Measurements from ENCODE around the gene BRI3.

BRI3 gene

DNA sequence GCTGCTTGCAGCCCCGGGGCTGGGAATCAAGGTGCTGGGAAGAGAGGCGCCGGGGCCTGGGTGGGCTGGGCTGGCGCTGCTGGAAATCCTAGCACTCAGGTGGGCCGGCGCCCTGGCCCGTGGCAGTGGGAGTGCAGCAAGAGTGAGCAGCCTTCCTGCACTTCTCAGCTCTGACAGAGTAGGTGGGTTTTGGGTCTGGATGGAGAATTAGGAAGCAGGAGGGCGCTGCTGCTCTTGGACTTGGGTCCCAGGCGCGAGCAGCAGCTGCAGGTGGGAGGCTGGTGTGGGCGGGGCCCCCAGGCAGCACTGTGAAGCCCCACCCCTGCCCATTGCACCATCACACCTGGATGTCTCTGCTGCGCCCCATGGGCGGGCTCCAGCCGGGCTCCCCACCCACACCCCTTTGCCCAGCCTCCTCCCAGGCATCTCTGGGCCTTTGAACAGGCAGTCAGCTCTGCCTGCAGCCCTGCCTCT is 6.0 kb downstream of the BRI3 start:
- Histone ChIP-seq H3K79me2 (ENCODE audit: control insufficient read depth, low read length) (no peaks in the 10 kb centered on the region), H4K20me1 (ENCODE audit: control insufficient read depth, insufficient read depth, low read depth, low read length) (peaks cover 15% of the 10 kb centered on the region; the same call in 1 of the 2 replicates), H3K4me2 (ENCODE audit: low read length) (no peak overlapping the region), H3K9me2 (replicated peaks; ENCODE audit: control insufficient read depth, low read length) (no peaks in the 10 kb centered on the region), H3K27ac (ENCODE audit: low read depth, low read length) (no peak overlapping the region), H3K9me3 (ENCODE audit: control insufficient read depth, insufficient read depth, low read length) (no peaks in the 10 kb centered on the region), H3K4me3 (ENCODE audit: low read length) (no peak overlapping the region), H3F3A (ENCODE audit: control insufficient read depth, insufficient read depth) (no peaks in the 10 kb centered on the region; the same call in 1 of the 2 replicates), H3K27me3 (ENCODE audit: control insufficient read depth, low read length) (peaks cover 2% of the 10 kb centered on the region), H3K4me1 (ENCODE audit: control insufficient read depth, low read length) (peaks cover 5% of the 10 kb centered on the region), H3K36me3 (ENCODE audit: control insufficient read depth, low read length) (peaks cover 2% of the 10 kb centered on the region; the same call in 1 of the 2 replicates)
- no peak for TF ChIP-seq EZH2phosphoT487 (IDR thresholded peaks at IDR 0.05; ENCODE audit: borderline replicate concordance, low read length)
- TF ChIP-seq, protein P1, sequence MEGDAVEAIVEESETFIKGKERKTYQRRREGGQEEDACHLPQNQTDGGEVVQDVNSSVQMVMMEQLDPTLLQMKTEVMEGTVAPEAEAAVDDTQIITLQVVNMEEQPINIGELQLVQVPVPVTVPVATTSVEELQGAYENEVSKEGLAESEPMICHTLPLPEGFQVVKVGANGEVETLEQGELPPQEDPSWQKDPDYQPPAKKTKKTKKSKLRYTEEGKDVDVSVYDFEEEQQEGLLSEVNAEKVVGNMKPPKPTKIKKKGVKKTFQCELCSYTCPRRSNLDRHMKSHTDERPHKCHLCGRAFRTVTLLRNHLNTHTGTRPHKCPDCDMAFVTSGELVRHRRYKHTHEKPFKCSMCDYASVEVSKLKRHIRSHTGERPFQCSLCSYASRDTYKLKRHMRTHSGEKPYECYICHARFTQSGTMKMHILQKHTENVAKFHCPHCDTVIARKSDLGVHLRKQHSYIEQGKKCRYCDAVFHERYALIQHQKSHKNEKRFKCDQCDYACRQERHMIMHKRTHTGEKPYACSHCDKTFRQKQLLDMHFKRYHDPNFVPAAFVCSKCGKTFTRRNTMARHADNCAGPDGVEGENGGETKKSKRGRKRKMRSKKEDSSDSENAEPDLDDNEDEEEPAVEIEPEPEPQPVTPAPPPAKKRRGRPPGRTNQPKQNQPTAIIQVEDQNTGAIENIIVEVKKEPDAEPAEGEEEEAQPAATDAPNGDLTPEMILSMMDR (IDR thresholded peaks at IDR 0.05; ENCODE audit: low read depth, low read length, poor library complexity, severe bottlenecking), result no peak

DNA sequence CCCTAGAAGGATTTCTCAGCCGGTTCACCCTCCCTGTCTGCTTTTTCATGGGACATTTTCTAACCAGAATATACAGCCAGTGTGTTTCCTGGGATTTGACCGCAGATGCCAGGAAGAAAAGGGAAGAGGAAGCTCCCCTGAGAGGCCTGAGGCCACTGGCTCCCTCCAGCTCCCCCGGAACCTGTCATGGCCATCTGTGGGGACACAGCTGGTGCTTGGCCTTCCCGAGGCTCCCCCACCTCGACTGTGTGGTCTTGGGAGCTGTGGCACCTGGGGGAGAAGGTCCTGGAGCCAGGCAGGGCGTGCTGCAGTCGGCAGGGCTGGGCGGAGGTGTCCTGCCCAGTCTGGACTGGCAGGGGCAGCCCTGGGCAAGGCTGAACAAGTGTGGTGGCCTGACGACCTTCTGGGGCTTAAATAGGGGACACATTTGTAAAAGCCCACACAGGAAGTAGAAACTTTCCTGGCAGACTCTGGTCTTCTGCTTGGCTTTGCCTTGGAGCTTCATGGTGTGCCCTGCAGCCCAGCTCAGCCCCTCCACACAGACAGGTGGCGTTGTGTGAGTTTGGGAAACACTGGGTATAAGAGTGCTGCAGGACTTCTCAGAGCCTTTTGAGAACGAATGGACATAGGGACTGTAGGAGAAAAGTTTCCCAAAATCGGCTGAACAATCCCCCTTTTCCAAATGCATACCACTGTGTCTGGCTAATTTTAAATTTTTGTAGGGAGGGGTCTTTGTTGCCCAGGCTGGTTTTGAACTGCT is 6.8 kb downstream of the BRI3 start:
- Histone ChIP-seq H3F3A (ENCODE audit: control insufficient read depth, insufficient read depth) (no peaks in the 10 kb centered on the region; the same call in 1 of the 2 replicates), H3K4me1 (ENCODE audit: control insufficient read depth, low read length) (no peaks in the 10 kb centered on the region; the same call in 1 of the 2 replicates), H3K9me2 (replicated peaks; ENCODE audit: control insufficient read depth, low read length) (no peaks in the 10 kb centered on the region), H3K4me2 (ENCODE audit: low read length) (no peak overlapping the region), H3K27me3 (ENCODE audit: control insufficient read depth, low read length) (no peaks in the 10 kb centered on the region), H3K27ac (ENCODE audit: low read depth, low read length) (no peak overlapping the region), H3K9me3 (ENCODE audit: control insufficient read depth, insufficient read depth, low read length) (no peaks in the 10 kb centered on the region), H4K20me1 (ENCODE audit: control insufficient read depth, insufficient read depth, low read depth, low read length) (peaks cover 14% of the 10 kb centered on the region; the same call in 1 of the 2 replicates), H3K36me3 (ENCODE audit: control insufficient read depth, low read length) (peaks cover 3% of the 10 kb centered on the region; the same call in 1 of the 2 replicates), H3K79me2 (ENCODE audit: control insufficient read depth, low read length) (no peaks in the 10 kb centered on the region), H3K4me3 (ENCODE audit: low read length) (no peak overlapping the region)
- TF ChIP-seq, protein P1 (IDR thresholded peaks at IDR 0.05; ENCODE audit: low read depth, low read length, poor library complexity, severe bottlenecking), result no peak
- TF ChIP-seq EZH2phosphoT487 (IDR thresholded peaks at IDR 0.05; ENCODE audit: borderline replicate concordance, low read length), result no peak

DNA sequence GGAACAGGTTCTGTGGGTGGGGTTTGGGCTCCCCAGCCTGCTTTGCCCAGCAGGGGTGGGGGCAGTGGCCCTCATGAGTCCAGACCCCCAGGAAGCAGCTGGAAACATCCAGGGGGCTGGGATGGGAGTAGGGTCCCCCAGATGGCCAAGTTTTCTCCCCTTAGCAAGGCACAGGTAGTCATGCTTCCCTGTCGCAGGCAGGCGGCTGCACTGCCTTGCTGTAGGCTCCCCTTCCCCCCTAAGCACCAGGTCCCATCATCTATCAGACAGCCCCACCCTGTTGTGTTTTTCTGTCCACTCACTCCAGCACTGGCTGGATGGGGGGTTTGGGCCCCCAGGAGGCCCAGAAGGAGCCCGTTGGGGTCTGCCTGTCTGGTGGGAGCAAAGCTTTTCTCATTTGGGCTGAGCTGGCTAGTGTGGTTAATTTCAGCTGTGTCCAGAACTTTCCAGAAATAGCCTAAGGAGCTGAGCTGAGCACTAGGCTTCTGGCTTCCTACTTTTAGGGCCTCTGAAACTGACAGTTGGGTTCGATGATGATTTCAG is 7.9 kb downstream of the BRI3 start:
- Histone ChIP-seq H3K4me2 (ENCODE audit: low read length) (no peak overlapping the region), H3K9me3 (ENCODE audit: control insufficient read depth, insufficient read depth, low read length) (no peaks in the 10 kb centered on the region), H3K36me3 (ENCODE audit: control insufficient read depth, low read length) (0 out of 2 replicates have a peak, but pooled peaks cover 3% of the 10 kb centered on the region), H3K79me2 (ENCODE audit: control insufficient read depth, low read length) (no peaks in the 10 kb centered on the region), H3F3A (ENCODE audit: control insufficient read depth, insufficient read depth) (no peaks in the 10 kb centered on the region; the same call in 1 of the 2 replicates), H3K4me1 (ENCODE audit: control insufficient read depth, low read length) (peaks cover 4% of the 10 kb centered on the region), H3K27ac (ENCODE audit: low read depth, low read length) (no peak overlapping the region), H3K27me3 (ENCODE audit: control insufficient read depth, low read length) (no peaks in the 10 kb centered on the region), H3K9me2 (replicated peaks; ENCODE audit: control insufficient read depth, low read length) (no peaks in the 10 kb centered on the region), H3K4me3 (ENCODE audit: low read length) (no peak overlapping the region), H4K20me1 (ENCODE audit: control insufficient read depth, insufficient read depth, low read depth, low read length) (peaks cover 11% of the 10 kb centered on the region; the same call in 1 of the 2 replicates)
- no peak for TF ChIP-seq EZH2phosphoT487 (IDR thresholded peaks at IDR 0.05; ENCODE audit: borderline replicate concordance, low read length)

DNA sequence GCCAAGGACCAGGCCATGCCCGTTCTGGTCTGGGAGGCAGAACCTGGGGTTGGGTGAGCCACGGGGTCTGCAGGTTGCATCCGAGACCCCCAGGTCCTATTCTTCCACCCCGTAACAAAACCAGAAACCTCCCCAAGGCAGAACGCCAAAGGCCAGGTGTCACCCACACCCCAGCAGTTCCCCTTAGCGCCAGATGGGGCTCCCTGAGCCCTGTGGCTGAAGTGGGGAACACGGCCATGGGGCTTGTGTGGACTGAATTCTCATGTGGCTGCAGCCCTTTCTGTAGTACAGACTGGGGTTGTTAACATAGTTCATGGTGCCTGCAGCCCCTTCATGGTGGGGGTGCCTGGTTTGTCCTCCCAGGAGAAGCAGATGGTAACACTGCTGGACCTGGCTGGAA is 10.2 kb downstream of the BRI3 start:
- TF ChIP-seq, protein P1 (IDR thresholded peaks at IDR 0.05; ENCODE audit: low read depth, low read length, poor library complexity, severe bottlenecking), result peak; percentile 50
- no peak for TF ChIP-seq EZH2phosphoT487 (IDR thresholded peaks at IDR 0.05; ENCODE audit: borderline replicate concordance, low read length)
- no peak overlapping the region for H3K4me2 ChIP-seq (ENCODE audit: low read length)
- H3K79me2 ChIP-seq (ENCODE audit: control insufficient read depth, low read length), result no peaks in the 10 kb centered on the region
- no peaks in the 10 kb centered on the region for H3F3A ChIP-seq (ENCODE audit: control insufficient read depth, insufficient read depth)
- no peak overlapping the region for H3K4me3 ChIP-seq (ENCODE audit: low read length)
- H3K4me1 ChIP-seq (ENCODE audit: control insufficient read depth, low read length), result peaks cover 15% of the 10 kb centered on the region
- no peaks in the 10 kb centered on the region for H3K9me3 ChIP-seq (ENCODE audit: control insufficient read depth, insufficient read depth, low read length)
- 0 out of 2 replicates have a peak, but pooled peaks cover 3% of the 10 kb centered on the region for H3K36me3 ChIP-seq (ENCODE audit: control insufficient read depth, low read length)
- no peak overlapping the region for H3K27ac ChIP-seq (ENCODE audit: low read depth, low read length)
- no peaks in the 10 kb centered on the region for H3K27me3 ChIP-seq (ENCODE audit: control insufficient read depth, low read length)
- H3K9me2 ChIP-seq (replicated peaks; ENCODE audit: control insufficient read depth, low read length), result no peaks in the 10 kb centered on the region
- no peaks in the 10 kb centered on the region for H4K20me1 ChIP-seq (ENCODE audit: control insufficient read depth, insufficient read depth, low read depth, low read length)
